Skeletal muscle tissue (tissue), 4 donors: ENCODE results near the gene CDC16. TPM values are rescaled to one million over a fixed set of nuclear protein-coding genes. Genes with fewer than 3 reads are reported as not detected.

Experiments used
- H3K27ac ChIP-seq: one replicate; pipeline ENCODE4 v1.7.0; 2013; ENCODE audit warnings: mild to moderate bottlenecking, low read depth, low read length, inconsistent platforms
- H3K27me3 ChIP-seq, 3 donors: one replicate each; pipeline ENCODE4 v1.7.0; 2013; ENCODE audit warnings: low read length in 3 of 3; ENCODE audit not compliant: control insufficient read depth in 3 of 3, insufficient read depth in 3 of 3
- H3K36me3 ChIP-seq, 3 donors: one replicate each; pipeline ENCODE4 v1.7.0; 2013; ENCODE audit warnings: low read length in 3 of 3; ENCODE audit not compliant: control insufficient read depth in 3 of 3, insufficient read depth in 3 of 3
- H3K4me1 ChIP-seq, 3 donors: one replicate each; pipeline ENCODE4 v1.7.0; 2013; ENCODE audit warnings: low read length in 3 of 3, mild to moderate bottlenecking in 3 of 3; ENCODE audit not compliant: control insufficient read depth in 3 of 3, insufficient read depth in 3 of 3
- H3K4me3 ChIP-seq, 3 donors: one replicate each; pipeline ENCODE4 v1.7.0; 2013; ENCODE audit warnings: low read length in 3 of 3
- H3K9ac ChIP-seq, 3 donors: one replicate each; pipeline ENCODE4 v1.7.0; 2013; ENCODE audit warnings: low read length in 3 of 3, mild to moderate bottlenecking in 3 of 3, moderate library complexity in 2 of 3, low read depth in 1 of 3
- H3K9me3 ChIP-seq, 3 donors: one replicate each; pipeline ENCODE4 v1.7.0; 2013; ENCODE audit warnings: low read length in 3 of 3; ENCODE audit not compliant: control insufficient read depth in 3 of 3
- total RNA-seq: library from RNA; depleted of rRNA; stranded (reverse); fragments of >200 nt; gene quantifications from one replicate; pipeline ENCODE4 v1.2.3, GENCODE V29; 2014
- donor health status: Osteomylitis.

Gene CDC16
- total RNA-seq, 1 donor from 2014 or later = 64.2 TPM

- no peak overlapping the region for H3K4me3 ChIP-seq
- H3K9me3 ChIP-seq = no peaks in the 10 kb centered on the region
- peaks cover 12 to 27% (median 21%) of the 10 kb centered on the region in 3 donors for H3K27me3 ChIP-seq
- peaks cover 2 to 7% (median 2%) of the 10 kb centered on the region in 3 donors for H3K4me1 ChIP-seq
- H3K36me3 ChIP-seq = no peaks in the 10 kb centered on the region
- no peak overlapping the region for H3K27ac ChIP-seq
- peak overlapping the region in 1 of 3 donors; percentile 45 for H3K9ac ChIP-seq
These were observed 8.6 kb upstream of the CDC16 start for GRCh38 chr13:114226088-114226487.

DNA sequence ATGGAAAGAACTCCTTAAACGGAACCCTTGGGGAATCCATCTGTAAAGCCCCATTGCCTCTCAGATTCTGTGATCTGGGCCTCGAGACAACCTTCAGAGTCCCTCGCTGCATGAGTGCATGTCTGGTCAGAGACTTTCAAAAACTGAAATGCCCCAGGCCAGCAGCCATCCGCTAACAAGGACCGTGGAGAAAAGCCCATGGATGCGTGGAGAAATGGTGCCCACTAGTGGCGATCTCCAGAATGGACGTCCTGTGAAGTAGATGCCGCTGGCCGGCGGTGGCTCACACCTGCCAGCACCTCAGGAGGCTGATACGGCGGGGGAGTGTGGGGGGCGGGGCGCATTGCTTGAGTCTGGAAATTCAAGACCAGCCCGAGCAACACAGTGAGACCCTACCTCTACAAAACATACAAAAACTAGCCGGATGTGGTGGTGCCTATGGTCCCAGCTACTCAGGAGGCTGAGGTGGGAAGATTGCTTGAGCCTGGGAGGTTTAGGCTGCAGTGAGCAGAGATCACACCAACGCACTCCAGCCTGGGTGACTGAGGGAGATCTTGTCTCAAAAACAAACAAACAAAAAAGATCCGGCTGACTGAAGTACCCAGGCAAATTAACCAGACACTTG is 7.9 kb upstream of the CDC16 start:
- Histone ChIP-seq H3K9ac (peak overlapping the region in 1 of 3 donors; percentile 45), H3K4me1 (peaks cover 2 to 7% (median 2%) of the 10 kb centered on the region in 3 donors), H3K27me3 (peaks cover 12 to 27% (median 21%) of the 10 kb centered on the region in 3 donors)

DNA sequence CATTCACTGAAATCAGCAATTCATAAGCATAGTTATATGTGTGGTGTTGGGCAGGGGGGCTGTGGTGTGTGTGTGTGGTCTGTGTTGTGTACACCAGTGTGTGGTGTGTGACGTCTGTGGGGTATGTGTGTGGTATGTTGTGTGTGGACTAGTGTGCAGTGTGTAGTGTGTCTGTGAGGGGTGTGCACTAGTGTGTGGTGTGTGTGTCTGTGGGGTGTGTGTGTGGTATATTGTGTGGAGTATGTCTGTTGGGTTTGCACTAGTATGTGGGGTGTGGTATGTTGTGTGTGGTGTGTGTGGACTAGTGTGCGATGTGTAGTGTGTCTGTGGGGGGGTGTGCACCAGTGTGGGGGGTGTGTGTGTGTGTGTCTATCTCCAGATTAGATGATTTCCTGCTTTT is 7.2 kb upstream of the CDC16 start:
- Histone ChIP-seq H3K9ac (no peak overlapping the region), H3K9me3 (no peaks in the 10 kb centered on the region), H3K27ac (no peak overlapping the region), H3K4me3 (no peak overlapping the region), H3K36me3 (no peaks in the 10 kb centered on the region), H3K27me3 (peaks cover 12 to 27% (median 21%) of the 10 kb centered on the region in 3 donors), H3K4me1 (peaks cover 2 to 7% (median 2%) of the 10 kb centered on the region in 3 donors)

More for the DNA sequence above, 7.9 kb upstream of the CDC16 start:
- Histone ChIP-seq H3K27ac (no peak overlapping the region), H3K9me3 (no peaks in the 10 kb centered on the region), H3K4me3 (no peak overlapping the region), H3K36me3 (no peaks in the 10 kb centered on the region)

DNA sequence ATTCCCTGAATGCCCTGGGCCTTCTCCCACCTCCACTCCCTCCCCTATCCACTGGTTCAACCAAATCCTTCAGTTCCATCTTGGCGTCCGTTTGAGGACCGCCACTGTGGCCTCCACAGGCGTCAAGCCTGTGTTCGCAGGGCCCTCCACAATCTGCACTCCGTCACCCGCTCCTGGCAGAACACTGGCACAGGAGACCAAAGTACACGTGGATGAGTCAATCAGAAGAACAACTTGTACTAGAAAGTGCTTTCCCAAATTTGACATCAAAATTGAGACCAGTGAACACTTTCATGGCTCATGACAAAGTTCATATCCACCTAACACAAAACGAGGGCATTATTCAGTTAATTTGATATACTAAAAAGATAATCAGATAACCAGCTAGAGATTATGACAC is 6.5 kb upstream of the CDC16 start:
- Histone ChIP-seq H3K36me3 (no peaks in the 10 kb centered on the region), H3K27me3 (peaks cover 12 to 27% (median 21%) of the 10 kb centered on the region in 3 donors), H3K4me1 (peaks cover 2 to 7% (median 2%) of the 10 kb centered on the region in 3 donors), H3K9me3 (no peaks in the 10 kb centered on the region), H3K27ac (no peak overlapping the region), H3K4me3 (no peak overlapping the region), H3K9ac (no peak overlapping the region)

DNA sequence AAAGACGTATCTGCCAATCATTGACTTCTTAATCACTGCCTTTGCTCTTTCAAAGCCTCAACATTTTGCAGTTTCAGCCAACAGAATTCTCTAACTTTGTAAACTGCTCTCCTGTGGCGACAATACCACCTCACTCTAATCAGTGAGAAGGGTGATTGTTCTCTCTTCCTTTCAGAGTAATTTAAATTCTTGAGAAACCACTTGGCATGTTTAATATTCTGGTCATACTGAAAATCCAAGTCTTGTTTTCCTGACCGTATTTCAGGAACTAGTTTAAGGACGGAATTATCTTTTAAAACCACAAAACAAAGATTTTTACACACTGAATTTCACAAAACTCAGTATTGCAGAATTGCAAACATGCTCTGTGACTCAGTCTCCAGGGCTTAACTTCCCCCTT is 5.2 kb upstream of the CDC16 start:
- Histone ChIP-seq H3K9me3 (no peaks in the 10 kb centered on the region), H3K27me3 (peaks cover 12 to 27% (median 21%) of the 10 kb centered on the region in 3 donors), H3K4me3 (no peak overlapping the region), H3K9ac (no peak overlapping the region), H3K27ac (no peak overlapping the region), H3K4me1 (peaks cover 2 to 7% (median 5%) of the 10 kb centered on the region in 3 donors), H3K36me3 (no peaks in the 10 kb centered on the region)

DNA sequence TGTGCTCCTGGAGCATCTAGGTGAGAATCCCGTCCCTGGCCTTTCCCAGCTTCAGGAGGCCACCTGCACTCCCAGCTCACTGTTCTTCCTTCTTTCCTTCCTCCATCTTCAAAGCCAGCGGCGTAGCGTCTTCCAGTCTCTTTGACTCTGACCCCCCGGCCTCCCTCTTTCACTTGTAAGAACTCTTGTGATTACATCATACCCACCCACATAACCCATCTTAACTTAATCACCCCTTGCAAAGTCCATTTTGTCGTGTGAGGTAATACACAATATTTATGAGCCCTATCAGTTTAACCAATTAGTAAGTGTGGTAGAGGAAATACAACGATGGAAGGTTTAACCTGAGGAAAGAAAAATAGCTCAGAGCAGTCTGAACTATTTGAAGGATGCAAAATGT is 4.6 kb upstream of the CDC16 start:
- Histone ChIP-seq H3K27me3 (peaks cover 12 to 27% (median 21%) of the 10 kb centered on the region in 3 donors), H3K4me1 (peaks cover 2 to 7% (median 5%) of the 10 kb centered on the region in 3 donors), H3K4me3 (no peak overlapping the region), H3K27ac (no peak overlapping the region), H3K9me3 (no peaks in the 10 kb centered on the region), H3K9ac (no peak overlapping the region), H3K36me3 (no peaks in the 10 kb centered on the region)

DNA sequence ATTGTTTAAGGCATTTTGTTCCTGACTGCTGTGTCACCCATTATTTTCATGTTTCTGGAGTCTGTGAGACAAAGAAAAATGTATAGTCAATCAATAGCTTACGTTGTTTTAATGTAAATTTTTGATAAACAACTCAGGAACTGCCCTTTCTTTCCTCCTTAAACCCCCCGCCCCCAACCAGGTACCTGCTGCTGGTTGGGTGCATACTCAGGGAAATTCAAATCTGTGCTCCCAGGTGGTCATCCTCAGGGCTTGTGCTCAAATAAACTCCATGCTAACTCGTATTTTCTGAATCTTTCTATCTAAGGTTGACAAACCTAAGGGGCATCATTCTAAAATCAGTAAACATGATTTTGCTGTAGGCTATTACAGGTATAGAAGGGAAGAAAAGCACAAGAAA is 4.1 kb upstream of the CDC16 start:
- Histone ChIP-seq H3K4me1 (peaks cover 4 to 9% (median 8%) of the 10 kb centered on the region in 3 donors), H3K9me3 (no peaks in the 10 kb centered on the region), H3K27ac (no peak overlapping the region), H3K4me3 (no peak overlapping the region), H3K27me3 (peaks cover 12 to 27% (median 21%) of the 10 kb centered on the region in 3 donors), H3K9ac (no peak overlapping the region), H3K36me3 (no peaks in the 10 kb centered on the region)

DNA sequence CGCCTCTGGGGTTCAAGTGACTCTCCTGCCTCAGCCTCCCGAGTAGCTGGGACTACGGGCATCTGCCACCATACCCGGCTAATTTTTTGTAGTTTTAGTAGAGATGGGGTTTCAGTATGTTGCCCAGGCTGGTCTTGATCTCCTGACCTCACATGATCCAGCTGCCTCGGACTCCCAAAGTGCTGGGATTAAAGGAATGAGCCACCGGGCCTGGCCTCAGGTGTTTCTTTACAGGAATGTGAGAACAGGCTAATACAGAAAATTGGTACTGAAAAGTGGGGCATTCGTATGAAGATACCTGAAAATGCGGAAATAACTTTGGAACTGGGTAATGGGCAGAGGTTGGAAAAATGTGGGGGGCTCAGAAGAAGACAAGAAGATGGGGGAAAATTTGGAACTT is 2.8 kb upstream of the CDC16 start:
- H3K4me3 ChIP-seq = no peak overlapping the region
- peaks cover 0 to 4% (median under 1%) of the 10 kb centered on the region in 3 donors for H3K36me3 ChIP-seq
- peaks cover 12 to 27% (median 21%) of the 10 kb centered on the region in 3 donors for H3K27me3 ChIP-seq
- no peak overlapping the region for H3K9ac ChIP-seq
- no peaks in the 10 kb centered on the region for H3K9me3 ChIP-seq
- H3K4me1 ChIP-seq = peaks cover 7 to 13% (median 9%) of the 10 kb centered on the region in 3 donors
- H3K27ac ChIP-seq = no peak overlapping the region

DNA sequence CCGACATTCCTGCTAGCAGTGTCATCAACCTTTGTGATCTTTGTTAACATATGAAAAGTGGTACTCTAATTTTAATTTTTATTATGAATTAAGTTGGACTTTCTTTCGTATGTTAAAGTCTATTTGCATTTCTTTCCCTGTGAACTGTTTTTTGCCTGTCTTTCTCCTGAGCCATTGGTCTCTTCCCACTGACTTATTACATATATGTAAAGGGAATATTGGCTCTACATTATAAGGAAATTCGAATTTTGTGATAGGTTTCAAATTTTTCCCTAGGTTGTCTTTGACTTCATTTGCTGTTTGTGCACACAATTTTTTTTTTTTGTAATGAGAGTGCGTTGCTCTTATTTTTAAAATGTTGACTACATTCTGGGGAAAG is 442 bp upstream of the CDC16 start:
- Histone ChIP-seq H3K9ac (peak overlapping the region in 2 of 3 donors; percentile 59 to 74), H3K9me3 (no peaks in the 10 kb centered on the region), H3K36me3 (peaks cover 10 to 23% (median 18%) of the 10 kb centered on the region in 3 donors), H3K4me3 (peak overlapping the region; percentile 65 to 85 (median 84)), H3K27ac (peak overlapping the region; percentile 80), H3K27me3 (peaks cover 5 to 14% (median 6%) of the 10 kb centered on the region in 3 donors), H3K4me1 (peaks cover 7 to 13% (median 7%) of the 10 kb centered on the region in 3 donors)

GRCh38 chr13:114235697-114236096 is 1.0 kb downstream of the CDC16 start:
- peak overlapping the region; percentile 86 to 93 (median 88) for H3K9ac ChIP-seq
- H3K27ac ChIP-seq = peak overlapping the region; percentile 8
- H3K27me3 ChIP-seq = no peaks in the 10 kb centered on the region
- H3K4me1 ChIP-seq = peaks cover 7 to 13% (median 7%) of the 10 kb centered on the region in 3 donors
- H3K4me3 ChIP-seq = peak overlapping the region; percentile 79 to 85 (median 84)
- H3K9me3 ChIP-seq = no peaks in the 10 kb centered on the region
- peaks cover 16 to 31% (median 30%) of the 10 kb centered on the region in 3 donors for H3K36me3 ChIP-seq
